WTC11 (cell line): Measurements from ENCODE around the gene PLEKHH1. TPM values are rescaled to one million over a fixed set of nuclear protein-coding genes. Genes with fewer than 3 reads are reported as not detected.

Source experiments
- ATAC-seq: fragments of 200-7000 bp; cut with Tn5 transposase; 2 replicates; pipeline ENCODE4 v1.10.0; 2021; ENCODE audit warnings: mild to moderate bottlenecking, moderate library complexity
- CTCF ChIA-PET: fragments of 300-600 bp; sonication (Branson Sonifier 250); formaldehyde crosslinking; loops from one replicate; lab custom pipeline; 2021; ENCODE audit warnings: antibody characterized with exemption; lab: Charles Lee
- POLR2A ChIA-PET: fragments of 350-600 bp; sonication (Branson Sonifier 250); formaldehyde crosslinking; loops from one replicate; lab custom pipeline; 2021; ENCODE audit warnings: antibody characterized with exemption; lab: Charles Lee
- DNase-seq: peaks from one replicate; pipeline ENCODE4 v3.0.0; 2021; ENCODE audit warnings: low spot score
- H3K27ac Mint-ChIP-seq: 2 replicates; pipeline ENCODE4 v1.8.0; 2021; ENCODE audit warnings: mixed read lengths
- H3K27me3 Mint-ChIP-seq: 2 replicates; pipeline ENCODE4 v1.8.0; 2021; ENCODE audit warnings: low read depth, mild to moderate bottlenecking, moderate library complexity, mixed read lengths
- H3K36me3 Mint-ChIP-seq: 2 replicates; pipeline ENCODE4 v1.8.0; 2021; ENCODE audit warnings: mixed read lengths
- H3K4me1 Mint-ChIP-seq: 2 replicates; pipeline ENCODE4 v1.8.0; 2022; ENCODE audit warnings: mixed read lengths
- H3K4me3 Mint-ChIP-seq: 2 replicates; pipeline ENCODE4 v1.8.0; 2021; ENCODE audit warnings: mild to moderate bottlenecking, moderate library complexity, mixed read lengths
- H3K9me3 Mint-ChIP-seq: 2 replicates; pipeline ENCODE4 v1.8.0; 2021; ENCODE audit warnings: mixed read lengths
- FOXK1 ChIP-seq: sonication (generic); formaldehyde crosslinking; IDR thresholded peaks from 2 replicates; pipeline ENCODE4 v1.8.0; 2022; ENCODE audit warnings: mild to moderate bottlenecking, moderate library complexity, missing genetic modification reagents
- GRHL2 ChIP-seq: fragments of 250-450 bp; sonication (Bioruptor Pico); IDR thresholded peaks from 2 replicates; pipeline ENCODE4 v1.8.0; 2022; ENCODE audit warnings: mild to moderate bottlenecking, moderate library complexity; ENCODE audit not compliant: insufficient replicate concordance, severe bottlenecking
- NFYB ChIP-seq: sonication (generic); formaldehyde crosslinking; conservative IDR thresholded peaks from 2 replicates; pipeline ENCODE4 v1.8.0; 2022; ENCODE audit warnings: low read depth, missing genetic modification reagents
- TEAD1 ChIP-seq: sonication (generic); formaldehyde crosslinking; IDR thresholded peaks from 2 replicates; pipeline ENCODE4 v1.8.0; 2022; ENCODE audit warnings: mild to moderate bottlenecking, missing genetic modification reagents
- TP53 ChIP-seq: sonication (generic); formaldehyde crosslinking; IDR thresholded peaks from 2 replicates; pipeline ENCODE4 v1.8.1; 2023; ENCODE audit warnings: mild to moderate bottlenecking, missing genetic modification reagents
- ZNF121 ChIP-seq: sonication (generic); formaldehyde crosslinking; IDR thresholded peaks from 2 replicates; pipeline ENCODE4 v1.8.0; 2023; ENCODE audit warnings: missing genetic modification reagents
- ZNF416 ChIP-seq: fragments of 250-450 bp; sonication (Bioruptor Pico); IDR thresholded peaks from 2 replicates; pipeline ENCODE4 v1.9.0; 2021; ENCODE audit warnings: mild to moderate bottlenecking, inconsistent platforms
- total RNA-seq: library from RNA; stranded (reverse); gene quantifications from 3 replicates; pipeline ENCODE4 v1.2.3, GENCODE V29; 2021
- TF ChIP-seq, protein P1 (sequence below): sonication (generic); formaldehyde crosslinking; IDR thresholded peaks from 2 replicates; pipeline ENCODE4 v1.8.1; 2022; ENCODE audit warnings: mild to moderate bottlenecking, missing genetic modification reagents, moderate library complexity, borderline replicate concordance
- TF ChIP-seq, protein P2 (sequence below): sonication (generic); formaldehyde crosslinking; IDR thresholded peaks from 2 replicates; pipeline ENCODE4 v1.8.0; 2022; ENCODE audit warnings: missing genetic modification reagents
- TF ChIP-seq, protein P3 (sequence below): sonication (generic); formaldehyde crosslinking; IDR thresholded peaks from 2 replicates; pipeline ENCODE4 v1.8.1; 2022; ENCODE audit warnings: low read depth, missing genetic modification reagents, borderline replicate concordance
- TF ChIP-seq, protein P4 (sequence below): fragments of 200-600 bp; IDR thresholded peaks from 2 replicates; pipeline ENCODE4 v1.8.0; 2022; ENCODE audit warnings: antibody characterized with exemption
- TF ChIP-seq, protein P5 (sequence below): sonication (generic); formaldehyde crosslinking; IDR thresholded peaks from 2 replicates; pipeline ENCODE4 v1.8.1; 2023; ENCODE audit warnings: mild to moderate bottlenecking, missing genetic modification reagents
- TF ChIP-seq, protein P6 (sequence below): sonication (generic); formaldehyde crosslinking; IDR thresholded peaks from 2 replicates; pipeline ENCODE4 v1.8.1; 2022; ENCODE audit warnings: mild to moderate bottlenecking, moderate library complexity, missing genetic modification reagents
- TF ChIP-seq, protein P7 (sequence below): sonication (generic); formaldehyde crosslinking; IDR thresholded peaks from 2 replicates; pipeline ENCODE4 v1.8.0; 2022; ENCODE audit warnings: mild to moderate bottlenecking, missing genetic modification reagents
- TF ChIP-seq, protein P8 (sequence below): sonication (generic); formaldehyde crosslinking; IDR thresholded peaks from 2 replicates; pipeline ENCODE4 v1.8.1; 2023; ENCODE audit warnings: mild to moderate bottlenecking, missing genetic modification reagents, moderate library complexity
- TF ChIP-seq, protein P9 (sequence below): fragments of 250-450 bp; sonication (Bioruptor Pico); IDR thresholded peaks from 2 replicates; pipeline ENCODE4 v1.9.0; 2021; ENCODE audit warnings: mild to moderate bottlenecking, borderline replicate concordance

PLEKHH1 gene
- total RNA-seq, 1 experiment from 2014 or later, result 48.3 TPM

DNA sequence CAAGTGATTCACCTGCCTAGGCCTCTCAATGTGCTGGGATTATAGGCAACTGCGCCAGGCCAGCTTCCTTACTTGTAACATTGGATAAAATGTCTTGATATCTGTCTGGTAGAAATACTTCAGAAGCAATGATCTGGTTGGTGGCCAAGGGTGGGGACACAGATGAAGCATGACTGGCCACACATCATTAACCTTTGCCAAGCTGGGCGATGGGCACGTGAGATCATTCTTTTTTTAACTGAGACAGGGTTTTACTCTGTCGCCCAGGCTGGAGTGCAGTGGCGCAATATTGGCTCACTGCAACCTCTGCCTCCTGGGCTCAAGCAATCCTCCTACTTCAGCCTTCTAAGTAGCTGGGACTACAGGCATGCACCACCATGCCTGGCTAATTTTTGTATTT, 31.1 kb downstream of the PLEKHH1 start (continued):
- TF ChIP-seq, protein P1, sequence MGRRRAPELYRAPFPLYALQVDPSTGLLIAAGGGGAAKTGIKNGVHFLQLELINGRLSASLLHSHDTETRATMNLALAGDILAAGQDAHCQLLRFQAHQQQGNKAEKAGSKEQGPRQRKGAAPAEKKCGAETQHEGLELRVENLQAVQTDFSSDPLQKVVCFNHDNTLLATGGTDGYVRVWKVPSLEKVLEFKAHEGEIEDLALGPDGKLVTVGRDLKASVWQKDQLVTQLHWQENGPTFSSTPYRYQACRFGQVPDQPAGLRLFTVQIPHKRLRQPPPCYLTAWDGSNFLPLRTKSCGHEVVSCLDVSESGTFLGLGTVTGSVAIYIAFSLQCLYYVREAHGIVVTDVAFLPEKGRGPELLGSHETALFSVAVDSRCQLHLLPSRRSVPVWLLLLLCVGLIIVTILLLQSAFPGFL (CRISPR knock-in tag), result no peak
- TF ChIP-seq, protein P2, sequence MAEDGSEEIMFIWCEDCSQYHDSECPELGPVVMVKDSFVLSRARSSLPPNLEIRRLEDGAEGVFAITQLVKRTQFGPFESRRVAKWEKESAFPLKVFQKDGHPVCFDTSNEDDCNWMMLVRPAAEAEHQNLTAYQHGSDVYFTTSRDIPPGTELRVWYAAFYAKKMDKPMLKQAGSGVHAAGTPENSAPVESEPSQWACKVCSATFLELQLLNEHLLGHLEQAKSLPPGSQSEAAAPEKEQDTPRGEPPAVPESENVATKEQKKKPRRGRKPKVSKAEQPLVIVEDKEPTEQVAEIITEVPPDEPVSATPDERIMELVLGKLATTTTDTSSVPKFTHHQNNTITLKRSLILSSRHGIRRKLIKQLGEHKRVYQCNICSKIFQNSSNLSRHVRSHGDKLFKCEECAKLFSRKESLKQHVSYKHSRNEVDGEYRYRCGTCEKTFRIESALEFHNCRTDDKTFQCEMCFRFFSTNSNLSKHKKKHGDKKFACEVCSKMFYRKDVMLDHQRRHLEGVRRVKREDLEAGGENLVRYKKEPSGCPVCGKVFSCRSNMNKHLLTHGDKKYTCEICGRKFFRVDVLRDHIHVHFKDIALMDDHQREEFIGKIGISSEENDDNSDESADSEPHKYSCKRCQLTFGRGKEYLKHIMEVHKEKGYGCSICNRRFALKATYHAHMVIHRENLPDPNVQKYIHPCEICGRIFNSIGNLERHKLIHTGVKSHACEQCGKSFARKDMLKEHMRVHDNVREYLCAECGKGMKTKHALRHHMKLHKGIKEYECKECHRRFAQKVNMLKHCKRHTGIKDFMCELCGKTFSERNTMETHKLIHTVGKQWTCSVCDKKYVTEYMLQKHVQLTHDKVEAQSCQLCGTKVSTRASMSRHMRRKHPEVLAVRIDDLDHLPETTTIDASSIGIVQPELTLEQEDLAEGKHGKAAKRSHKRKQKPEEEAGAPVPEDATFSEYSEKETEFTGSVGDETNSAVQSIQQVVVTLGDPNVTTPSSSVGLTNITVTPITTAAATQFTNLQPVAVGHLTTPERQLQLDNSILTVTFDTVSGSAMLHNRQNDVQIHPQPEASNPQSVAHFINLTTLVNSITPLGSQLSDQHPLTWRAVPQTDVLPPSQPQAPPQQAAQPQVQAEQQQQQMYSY, result no peak
- TF ChIP-seq, protein P3, sequence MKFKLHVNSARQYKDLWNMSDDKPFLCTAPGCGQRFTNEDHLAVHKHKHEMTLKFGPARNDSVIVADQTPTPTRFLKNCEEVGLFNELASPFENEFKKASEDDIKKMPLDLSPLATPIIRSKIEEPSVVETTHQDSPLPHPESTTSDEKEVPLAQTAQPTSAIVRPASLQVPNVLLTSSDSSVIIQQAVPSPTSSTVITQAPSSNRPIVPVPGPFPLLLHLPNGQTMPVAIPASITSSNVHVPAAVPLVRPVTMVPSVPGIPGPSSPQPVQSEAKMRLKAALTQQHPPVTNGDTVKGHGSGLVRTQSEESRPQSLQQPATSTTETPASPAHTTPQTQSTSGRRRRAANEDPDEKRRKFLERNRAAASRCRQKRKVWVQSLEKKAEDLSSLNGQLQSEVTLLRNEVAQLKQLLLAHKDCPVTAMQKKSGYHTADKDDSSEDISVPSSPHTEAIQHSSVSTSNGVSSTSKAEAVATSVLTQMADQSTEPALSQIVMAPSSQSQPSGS, result no peak

DNA sequence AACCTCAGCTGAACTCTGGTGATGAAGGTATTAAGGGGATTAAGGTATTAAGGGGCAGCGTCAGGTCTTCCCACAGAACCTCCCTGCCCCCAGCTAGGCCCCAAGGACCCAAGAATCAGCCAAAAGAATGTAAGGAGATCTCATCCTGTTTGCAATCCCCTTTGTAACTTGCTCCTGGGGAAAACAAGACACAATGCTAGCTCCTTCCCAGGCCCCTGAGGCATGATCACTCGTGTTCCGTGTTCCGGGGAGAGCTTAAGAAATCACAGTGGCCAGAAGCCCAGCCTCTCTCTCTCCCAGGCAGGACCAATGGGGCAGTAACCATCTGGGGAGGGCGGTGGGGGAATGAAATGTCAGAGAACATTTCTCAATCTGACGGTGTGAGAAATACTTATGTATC, 33.8 kb downstream of the PLEKHH1 start:
- POLR2A ChIA-PET, result no interaction called here
- H3K27ac Mint-ChIP-seq, result no peak overlapping the region
- H3K27me3 Mint-ChIP-seq, result no peaks in the 10 kb centered on the region
- no peak overlapping the region for H3K4me3 Mint-ChIP-seq
- DNase-seq (no peak), ATAC-seq (no peak; the same call in 1 of the 2 replicates)
- peaks cover 12% of the 10 kb centered on the region for H3K36me3 Mint-ChIP-seq
- CTCF ChIA-PET, result interaction anchor here (0.5 to 8.0 kb wide), 8 partner anchors 9 to 207 kb away, joined by 3 to 117 read pairs (median 4); partner anchors contain the start of gene ATP6V1D
- peaks cover 13% of the 10 kb centered on the region for H3K4me1 Mint-ChIP-seq
- no peaks in the 10 kb centered on the region for H3K9me3 Mint-ChIP-seq
- TF ChIP-seq, protein P1 (CRISPR knock-in tag), result no peak
- no peak for TF ChIP-seq NFYB (CRISPR knock-in tag)
- TF ChIP-seq FOXK1 (CRISPR knock-in tag), result no peak
- TF ChIP-seq, protein P4, sequence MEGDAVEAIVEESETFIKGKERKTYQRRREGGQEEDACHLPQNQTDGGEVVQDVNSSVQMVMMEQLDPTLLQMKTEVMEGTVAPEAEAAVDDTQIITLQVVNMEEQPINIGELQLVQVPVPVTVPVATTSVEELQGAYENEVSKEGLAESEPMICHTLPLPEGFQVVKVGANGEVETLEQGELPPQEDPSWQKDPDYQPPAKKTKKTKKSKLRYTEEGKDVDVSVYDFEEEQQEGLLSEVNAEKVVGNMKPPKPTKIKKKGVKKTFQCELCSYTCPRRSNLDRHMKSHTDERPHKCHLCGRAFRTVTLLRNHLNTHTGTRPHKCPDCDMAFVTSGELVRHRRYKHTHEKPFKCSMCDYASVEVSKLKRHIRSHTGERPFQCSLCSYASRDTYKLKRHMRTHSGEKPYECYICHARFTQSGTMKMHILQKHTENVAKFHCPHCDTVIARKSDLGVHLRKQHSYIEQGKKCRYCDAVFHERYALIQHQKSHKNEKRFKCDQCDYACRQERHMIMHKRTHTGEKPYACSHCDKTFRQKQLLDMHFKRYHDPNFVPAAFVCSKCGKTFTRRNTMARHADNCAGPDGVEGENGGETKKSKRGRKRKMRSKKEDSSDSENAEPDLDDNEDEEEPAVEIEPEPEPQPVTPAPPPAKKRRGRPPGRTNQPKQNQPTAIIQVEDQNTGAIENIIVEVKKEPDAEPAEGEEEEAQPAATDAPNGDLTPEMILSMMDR, result no peak
- TF ChIP-seq, protein P5, sequence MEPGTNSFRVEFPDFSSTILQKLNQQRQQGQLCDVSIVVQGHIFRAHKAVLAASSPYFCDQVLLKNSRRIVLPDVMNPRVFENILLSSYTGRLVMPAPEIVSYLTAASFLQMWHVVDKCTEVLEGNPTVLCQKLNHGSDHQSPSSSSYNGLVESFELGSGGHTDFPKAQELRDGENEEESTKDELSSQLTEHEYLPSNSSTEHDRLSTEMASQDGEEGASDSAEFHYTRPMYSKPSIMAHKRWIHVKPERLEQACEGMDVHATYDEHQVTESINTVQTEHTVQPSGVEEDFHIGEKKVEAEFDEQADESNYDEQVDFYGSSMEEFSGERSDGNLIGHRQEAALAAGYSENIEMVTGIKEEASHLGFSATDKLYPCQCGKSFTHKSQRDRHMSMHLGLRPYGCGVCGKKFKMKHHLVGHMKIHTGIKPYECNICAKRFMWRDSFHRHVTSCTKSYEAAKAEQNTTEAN (CRISPR knock-in tag), result no peak
- TF ChIP-seq TEAD1 (CRISPR knock-in tag), result no peak
- TF ChIP-seq, protein P6, sequence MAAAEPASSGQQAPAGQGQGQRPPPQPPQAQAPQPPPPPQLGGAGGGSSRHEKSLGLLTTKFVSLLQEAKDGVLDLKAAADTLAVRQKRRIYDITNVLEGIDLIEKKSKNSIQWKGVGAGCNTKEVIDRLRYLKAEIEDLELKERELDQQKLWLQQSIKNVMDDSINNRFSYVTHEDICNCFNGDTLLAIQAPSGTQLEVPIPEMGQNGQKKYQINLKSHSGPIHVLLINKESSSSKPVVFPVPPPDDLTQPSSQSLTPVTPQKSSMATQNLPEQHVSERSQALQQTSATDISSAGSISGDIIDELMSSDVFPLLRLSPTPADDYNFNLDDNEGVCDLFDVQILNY (CRISPR knock-in tag), result no peak
- TF ChIP-seq ZNF121 (CRISPR knock-in tag), result no peak
- no peak for TF ChIP-seq ZNF416
- TF ChIP-seq, protein P7, sequence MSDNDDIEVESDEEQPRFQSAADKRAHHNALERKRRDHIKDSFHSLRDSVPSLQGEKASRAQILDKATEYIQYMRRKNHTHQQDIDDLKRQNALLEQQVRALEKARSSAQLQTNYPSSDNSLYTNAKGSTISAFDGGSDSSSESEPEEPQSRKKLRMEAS (CRISPR knock-in tag), result no peak
- no peak for TF ChIP-seq GRHL2 (CRISPR knock-in tag)
- TF ChIP-seq, protein P8, sequence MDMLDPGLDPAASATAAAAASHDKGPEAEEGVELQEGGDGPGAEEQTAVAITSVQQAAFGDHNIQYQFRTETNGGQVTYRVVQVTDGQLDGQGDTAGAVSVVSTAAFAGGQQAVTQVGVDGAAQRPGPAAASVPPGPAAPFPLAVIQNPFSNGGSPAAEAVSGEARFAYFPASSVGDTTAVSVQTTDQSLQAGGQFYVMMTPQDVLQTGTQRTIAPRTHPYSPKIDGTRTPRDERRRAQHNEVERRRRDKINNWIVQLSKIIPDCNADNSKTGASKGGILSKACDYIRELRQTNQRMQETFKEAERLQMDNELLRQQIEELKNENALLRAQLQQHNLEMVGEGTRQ (CRISPR knock-in tag), result no peak
- no peak for TF ChIP-seq TP53 (CRISPR knock-in tag)
- TF ChIP-seq, protein P9, sequence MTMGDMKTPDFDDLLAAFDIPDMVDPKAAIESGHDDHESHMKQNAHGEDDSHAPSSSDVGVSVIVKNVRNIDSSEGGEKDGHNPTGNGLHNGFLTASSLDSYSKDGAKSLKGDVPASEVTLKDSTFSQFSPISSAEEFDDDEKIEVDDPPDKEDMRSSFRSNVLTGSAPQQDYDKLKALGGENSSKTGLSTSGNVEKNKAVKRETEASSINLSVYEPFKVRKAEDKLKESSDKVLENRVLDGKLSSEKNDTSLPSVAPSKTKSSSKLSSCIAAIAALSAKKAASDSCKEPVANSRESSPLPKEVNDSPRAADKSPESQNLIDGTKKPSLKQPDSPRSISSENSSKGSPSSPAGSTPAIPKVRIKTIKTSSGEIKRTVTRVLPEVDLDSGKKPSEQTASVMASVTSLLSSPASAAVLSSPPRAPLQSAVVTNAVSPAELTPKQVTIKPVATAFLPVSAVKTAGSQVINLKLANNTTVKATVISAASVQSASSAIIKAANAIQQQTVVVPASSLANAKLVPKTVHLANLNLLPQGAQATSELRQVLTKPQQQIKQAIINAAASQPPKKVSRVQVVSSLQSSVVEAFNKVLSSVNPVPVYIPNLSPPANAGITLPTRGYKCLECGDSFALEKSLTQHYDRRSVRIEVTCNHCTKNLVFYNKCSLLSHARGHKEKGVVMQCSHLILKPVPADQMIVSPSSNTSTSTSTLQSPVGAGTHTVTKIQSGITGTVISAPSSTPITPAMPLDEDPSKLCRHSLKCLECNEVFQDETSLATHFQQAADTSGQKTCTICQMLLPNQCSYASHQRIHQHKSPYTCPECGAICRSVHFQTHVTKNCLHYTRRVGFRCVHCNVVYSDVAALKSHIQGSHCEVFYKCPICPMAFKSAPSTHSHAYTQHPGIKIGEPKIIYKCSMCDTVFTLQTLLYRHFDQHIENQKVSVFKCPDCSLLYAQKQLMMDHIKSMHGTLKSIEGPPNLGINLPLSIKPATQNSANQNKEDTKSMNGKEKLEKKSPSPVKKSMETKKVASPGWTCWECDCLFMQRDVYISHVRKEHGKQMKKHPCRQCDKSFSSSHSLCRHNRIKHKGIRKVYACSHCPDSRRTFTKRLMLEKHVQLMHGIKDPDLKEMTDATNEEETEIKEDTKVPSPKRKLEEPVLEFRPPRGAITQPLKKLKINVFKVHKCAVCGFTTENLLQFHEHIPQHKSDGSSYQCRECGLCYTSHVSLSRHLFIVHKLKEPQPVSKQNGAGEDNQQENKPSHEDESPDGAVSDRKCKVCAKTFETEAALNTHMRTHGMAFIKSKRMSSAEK, result no peak
